ENCODE data around the gene NR1I2. TPM values are rescaled to one million over a fixed set of nuclear protein-coding genes. Genes with fewer than 3 reads are reported as not detected.

The NR1I2 gene
- total RNA-seq, 1 experiment from 2014 or later, result 0.07 TPM

GRCh38 chr3:119763466-119763865 lies 18.4 kb upstream of the NR1I2 start:
- Histone ChIP-seq H3K9ac (ENCODE audit: low read length) (no peak overlapping the region), H3K4me3 (replicated peaks in 1 of 2; ENCODE audit: low read depth in 1 of 2, low read length in 2 of 2) (no peak overlapping the region), H2AFZ (ENCODE audit: low read depth, low read length, poor library complexity, severe bottlenecking) (no peak overlapping the region), H3K4me2 (ENCODE audit: low read length) (no peak overlapping the region), H3K36me3 (ENCODE audit: control insufficient read depth in 1 of 2, insufficient read depth in 2 of 2, low read length in 2 of 2) (no peaks in the 10 kb centered on the region), H4K20me1 (ENCODE audit: insufficient read depth) (no peaks in the 10 kb centered on the region), H3K79me2 (ENCODE audit: insufficient read depth, low read length) (no peaks in the 10 kb centered on the region), H3K27ac (ENCODE audit: low read depth, low read length) (no peak overlapping the region), H3K4me1 (ENCODE audit: control insufficient read depth in 1 of 2, insufficient read depth in 2 of 2, low read length in 2 of 2) (no peaks in the 10 kb centered on the region), H3K9me2 (ENCODE audit: insufficient read depth) (no peaks in the 10 kb centered on the region), H3K9me3 (ENCODE audit: control insufficient read depth in 1 of 2, insufficient read depth in 1 of 2, low read depth in 1 of 2, low read length in 2 of 2) (0 out of 4 replicates have a peak, but pooled peaks cover 0 to 3% of the 10 kb centered on the region in 2 experiments), H3K27me3 (ENCODE audit: insufficient read depth, low read length) (no peaks in the 10 kb centered on the region)
- no TSS peak for BruUV-seq (replicated peaks)
- ChIA-PET POLR2A (no interaction called here), CTCF (no interaction called here), RAD21 (ENCODE audit: low non-redundant PET in 1 of 2, low total read pairs in 2 of 2, uncharacterized antibody in 2 of 2, unreplicated experiment in 2 of 2) (no interaction called here)
- intact Hi-C loops (cut with micrococcal nuclease), result no loop called here
- ATAC-seq, result no peak
- no peak for DNase-seq (ENCODE audit: low read depth, low spot score)
- TF ChIP-seq CBX3 (IDR thresholded peaks at IDR 0.05; ENCODE audit: low read depth), result no peak
- TF ChIP-seq POLR2AphosphoS5 (IDR thresholded peaks at IDR 0.05; ENCODE audit: low read depth, low read length), result no peak
- TF ChIP-seq POLR2A (IDR thresholded peaks at IDR 0.05; ENCODE audit: borderline replicate concordance, extremely low read depth, insufficient read depth, insufficient read length), result no peak
- TF ChIP-seq ZFX (IDR thresholded peaks at IDR 0.05), result no peak
- TF ChIP-seq TCF7L2 (IDR thresholded peaks at IDR 0.05; ENCODE audit: borderline replicate concordance, extremely low read depth, insufficient read depth, insufficient read length), result no peak
- TF ChIP-seq, protein P1, sequence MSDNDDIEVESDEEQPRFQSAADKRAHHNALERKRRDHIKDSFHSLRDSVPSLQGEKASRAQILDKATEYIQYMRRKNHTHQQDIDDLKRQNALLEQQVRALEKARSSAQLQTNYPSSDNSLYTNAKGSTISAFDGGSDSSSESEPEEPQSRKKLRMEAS (IDR thresholded peaks at IDR 0.05), result no peak
- TF ChIP-seq, protein P2, sequence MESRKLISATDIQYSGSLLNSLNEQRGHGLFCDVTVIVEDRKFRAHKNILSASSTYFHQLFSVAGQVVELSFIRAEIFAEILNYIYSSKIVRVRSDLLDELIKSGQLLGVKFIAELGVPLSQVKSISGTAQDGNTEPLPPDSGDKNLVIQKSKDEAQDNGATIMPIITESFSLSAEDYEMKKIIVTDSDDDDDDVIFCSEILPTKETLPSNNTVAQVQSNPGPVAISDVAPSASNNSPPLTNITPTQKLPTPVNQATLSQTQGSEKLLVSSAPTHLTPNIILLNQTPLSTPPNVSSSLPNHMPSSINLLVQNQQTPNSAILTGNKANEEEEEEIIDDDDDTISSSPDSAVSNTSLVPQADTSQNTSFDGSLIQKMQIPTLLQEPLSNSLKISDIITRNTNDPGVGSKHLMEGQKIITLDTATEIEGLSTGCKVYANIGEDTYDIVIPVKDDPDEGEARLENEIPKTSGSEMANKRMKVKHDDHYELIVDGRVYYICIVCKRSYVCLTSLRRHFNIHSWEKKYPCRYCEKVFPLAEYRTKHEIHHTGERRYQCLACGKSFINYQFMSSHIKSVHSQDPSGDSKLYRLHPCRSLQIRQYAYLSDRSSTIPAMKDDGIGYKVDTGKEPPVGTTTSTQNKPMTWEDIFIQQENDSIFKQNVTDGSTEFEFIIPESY (IDR thresholded peaks at IDR 0.05; ENCODE audit: extremely low read depth, insufficient replicate concordance, low read length), result no peak
- no peak for TF ChIP-seq ZNF274 (IDR thresholded peaks at IDR 0.05; ENCODE audit: low read depth, low read length)
- no peak for TF ChIP-seq EZH2phosphoT487 (IDR thresholded peaks at IDR 0.05; ENCODE audit: borderline replicate concordance)

Data from HCT116 (cell line).